ENCODE results near the gene SLC6A6. TPM values are rescaled to one million over a fixed set of nuclear protein-coding genes. Genes with fewer than 3 reads are reported as not detected.

SLC6A6 gene
- total RNA-seq, 1 experiment from 2014 or later: 211 TPM

DNA sequence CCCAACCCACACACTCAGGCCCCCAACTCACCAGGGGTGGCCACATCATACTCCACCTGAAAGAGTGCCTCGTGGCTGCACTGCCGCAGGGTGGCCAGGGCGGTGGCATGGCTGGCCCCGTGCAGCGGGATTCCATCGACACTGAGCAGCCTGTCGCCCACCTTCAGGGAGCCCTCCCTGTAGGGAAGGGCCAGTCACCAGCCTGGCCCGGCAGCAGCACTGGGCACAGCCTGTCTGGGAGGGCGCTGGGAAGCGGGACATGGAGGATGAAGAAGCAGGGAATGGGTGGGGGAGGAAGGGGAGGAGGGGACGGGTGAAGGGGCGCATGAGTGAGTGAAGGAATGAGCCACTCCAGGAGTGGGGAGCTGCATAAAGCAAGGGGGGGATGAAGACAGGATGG is 119.2 kb downstream of the SLC6A6 start:
- no peak overlapping the region for H3K4me3 Mint-ChIP-seq
- TF ChIP-seq FOXJ3 (CRISPR knock-in tag; IDR thresholded peaks at IDR 0.05; ENCODE audit: borderline replicate concordance) (no peak), MYBL2 (CRISPR knock-in tag; IDR thresholded peaks at IDR 0.05) (no peak), MAX (CRISPR knock-in tag; IDR thresholded peaks at IDR 0.05) (no peak), IRF1 (CRISPR knock-in tag; IDR thresholded peaks at IDR 0.05) (no peak), TCF7 (CRISPR knock-in tag; IDR thresholded peaks at IDR 0.05; ENCODE audit: low read depth) (no peak), MLX (CRISPR knock-in tag; IDR thresholded peaks at IDR 0.05) (no peak), HMGA2 (CRISPR knock-in tag; IDR thresholded peaks at IDR 0.05) (no peak), ZNF121 (CRISPR knock-in tag; IDR thresholded peaks at IDR 0.05) (no peak), JAZF1 (CRISPR knock-in tag; IDR thresholded peaks at IDR 0.05) (no peak), OVOL2 (CRISPR knock-in tag; IDR thresholded peaks at IDR 0.05; ENCODE audit: borderline replicate concordance) (no peak), GTF2I (CRISPR knock-in tag; conservative IDR thresholded peaks at IDR 0.05) (no peak)
- TF ChIP-seq, protein P1, sequence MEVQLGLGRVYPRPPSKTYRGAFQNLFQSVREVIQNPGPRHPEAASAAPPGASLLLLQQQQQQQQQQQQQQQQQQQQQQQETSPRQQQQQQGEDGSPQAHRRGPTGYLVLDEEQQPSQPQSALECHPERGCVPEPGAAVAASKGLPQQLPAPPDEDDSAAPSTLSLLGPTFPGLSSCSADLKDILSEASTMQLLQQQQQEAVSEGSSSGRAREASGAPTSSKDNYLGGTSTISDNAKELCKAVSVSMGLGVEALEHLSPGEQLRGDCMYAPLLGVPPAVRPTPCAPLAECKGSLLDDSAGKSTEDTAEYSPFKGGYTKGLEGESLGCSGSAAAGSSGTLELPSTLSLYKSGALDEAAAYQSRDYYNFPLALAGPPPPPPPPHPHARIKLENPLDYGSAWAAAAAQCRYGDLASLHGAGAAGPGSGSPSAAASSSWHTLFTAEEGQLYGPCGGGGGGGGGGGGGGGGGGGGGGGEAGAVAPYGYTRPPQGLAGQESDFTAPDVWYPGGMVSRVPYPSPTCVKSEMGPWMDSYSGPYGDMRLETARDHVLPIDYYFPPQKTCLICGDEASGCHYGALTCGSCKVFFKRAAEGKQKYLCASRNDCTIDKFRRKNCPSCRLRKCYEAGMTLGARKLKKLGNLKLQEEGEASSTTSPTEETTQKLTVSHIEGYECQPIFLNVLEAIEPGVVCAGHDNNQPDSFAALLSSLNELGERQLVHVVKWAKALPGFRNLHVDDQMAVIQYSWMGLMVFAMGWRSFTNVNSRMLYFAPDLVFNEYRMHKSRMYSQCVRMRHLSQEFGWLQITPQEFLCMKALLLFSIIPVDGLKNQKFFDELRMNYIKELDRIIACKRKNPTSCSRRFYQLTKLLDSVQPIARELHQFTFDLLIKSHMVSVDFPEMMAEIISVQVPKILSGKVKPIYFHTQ (CRISPR knock-in tag; IDR thresholded peaks at IDR 0.05): no peak
- H3K36me3 Mint-ChIP-seq: no peaks in the 10 kb centered on the region
- no peak overlapping the region for H3K27ac Mint-ChIP-seq
- H3K27me3 Mint-ChIP-seq (ENCODE audit: low read depth): no peaks in the 10 kb centered on the region; the same call in 1 of the 2 replicates
- no peak for DNase-seq (ENCODE audit: low spot score)
- H3K9me3 Mint-ChIP-seq: no peaks in the 10 kb centered on the region
- ATAC-seq: no peak
- CTCF ChIA-PET: interaction anchor here (1.1 to 2.5 kb wide), 2 partner anchors 12 to 13 kb away, joined by 3 to 5 read pairs; no protein-coding TSS in a partner anchor
- H3K4me1 Mint-ChIP-seq: peaks cover 14% of the 10 kb centered on the region
- POLR2A ChIA-PET: no interaction called here

DNA sequence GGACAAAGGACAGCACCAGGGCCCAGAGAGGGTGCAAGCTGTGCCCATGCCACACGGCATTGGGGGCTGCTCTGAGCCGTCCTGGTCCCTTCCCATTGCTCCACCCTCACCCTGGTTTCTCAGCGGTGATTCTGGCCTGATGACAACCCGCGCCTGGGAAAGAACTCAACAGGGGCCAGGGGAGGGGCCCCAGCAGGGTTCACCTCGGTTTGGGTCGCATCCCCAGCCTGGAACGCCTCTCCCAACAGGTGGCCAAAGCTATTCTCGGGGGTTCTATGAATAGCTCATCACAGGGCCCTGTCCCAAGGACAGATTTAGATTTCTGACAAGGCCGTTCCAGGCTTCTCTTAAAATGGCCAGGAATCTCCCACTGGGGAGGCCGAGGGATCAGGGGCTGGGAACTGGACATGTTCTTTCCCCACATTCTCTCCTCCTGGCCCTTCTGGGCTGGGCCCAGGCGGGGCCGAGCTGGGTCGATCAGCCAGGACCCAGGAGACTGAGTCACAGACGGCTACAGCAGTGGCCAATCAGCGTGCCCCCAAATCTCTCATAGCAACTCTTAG is 119.8 kb downstream of the SLC6A6 start:
- H3K4me1 Mint-ChIP-seq: peaks cover 20% of the 10 kb centered on the region
- CTCF ChIA-PET: interaction anchor here (1.1 to 2.5 kb wide), 3 partner anchors 9 to 13 kb away, joined by 3 to 6 read pairs (median 5); no protein-coding TSS in a partner anchor
- H3K27ac Mint-ChIP-seq: no peak overlapping the region
- POLR2A ChIA-PET: no interaction called here
- no peaks in the 10 kb centered on the region for H3K9me3 Mint-ChIP-seq
- no peak overlapping the region for H3K4me3 Mint-ChIP-seq
- no peak for DNase-seq (ENCODE audit: low spot score)
- H3K27me3 Mint-ChIP-seq (ENCODE audit: low read depth): no peaks in the 10 kb centered on the region; the same call in 1 of the 2 replicates
- ATAC-seq: no peak
- no peaks in the 10 kb centered on the region for H3K36me3 Mint-ChIP-seq
- TF ChIP-seq SMAD3 (CRISPR knock-in tag; IDR thresholded peaks at IDR 0.05; ENCODE audit: borderline replicate concordance) (no peak), KAT7 (CRISPR knock-in tag; IDR thresholded peaks at IDR 0.05; ENCODE audit: borderline replicate concordance) (no peak), OVOL2 (CRISPR knock-in tag; IDR thresholded peaks at IDR 0.05; ENCODE audit: borderline replicate concordance) (no peak), ZNF219 (CRISPR knock-in tag; IDR thresholded peaks at IDR 0.05; ENCODE audit: borderline replicate concordance) (no peak), ZBTB21 (CRISPR knock-in tag; IDR thresholded peaks at IDR 0.05; ENCODE audit: borderline replicate concordance) (no peak), ARID4B (CRISPR knock-in tag; IDR thresholded peaks at IDR 0.05; ENCODE audit: borderline replicate concordance) (no peak), FOXP1 (CRISPR knock-in tag; IDR thresholded peaks at IDR 0.05; ENCODE audit: borderline replicate concordance) (no peak), JUN (CRISPR knock-in tag; IDR thresholded peaks at IDR 0.05) (no peak), CDX4 (CRISPR knock-in tag; IDR thresholded peaks at IDR 0.05; ENCODE audit: borderline replicate concordance) (no peak), ZMAT4 (CRISPR knock-in tag; IDR thresholded peaks at IDR 0.05) (no peak)
- TF ChIP-seq, protein P2, sequence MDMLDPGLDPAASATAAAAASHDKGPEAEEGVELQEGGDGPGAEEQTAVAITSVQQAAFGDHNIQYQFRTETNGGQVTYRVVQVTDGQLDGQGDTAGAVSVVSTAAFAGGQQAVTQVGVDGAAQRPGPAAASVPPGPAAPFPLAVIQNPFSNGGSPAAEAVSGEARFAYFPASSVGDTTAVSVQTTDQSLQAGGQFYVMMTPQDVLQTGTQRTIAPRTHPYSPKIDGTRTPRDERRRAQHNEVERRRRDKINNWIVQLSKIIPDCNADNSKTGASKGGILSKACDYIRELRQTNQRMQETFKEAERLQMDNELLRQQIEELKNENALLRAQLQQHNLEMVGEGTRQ (CRISPR knock-in tag; IDR thresholded peaks at IDR 0.05): no peak
- TF ChIP-seq, protein P3, sequence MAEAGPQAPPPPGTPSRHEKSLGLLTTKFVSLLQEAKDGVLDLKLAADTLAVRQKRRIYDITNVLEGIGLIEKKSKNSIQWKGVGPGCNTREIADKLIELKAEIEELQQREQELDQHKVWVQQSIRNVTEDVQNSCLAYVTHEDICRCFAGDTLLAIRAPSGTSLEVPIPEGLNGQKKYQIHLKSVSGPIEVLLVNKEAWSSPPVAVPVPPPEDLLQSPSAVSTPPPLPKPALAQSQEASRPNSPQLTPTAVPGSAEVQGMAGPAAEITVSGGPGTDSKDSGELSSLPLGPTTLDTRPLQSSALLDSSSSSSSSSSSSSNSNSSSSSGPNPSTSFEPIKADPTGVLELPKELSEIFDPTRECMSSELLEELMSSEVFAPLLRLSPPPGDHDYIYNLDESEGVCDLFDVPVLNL (CRISPR knock-in tag; IDR thresholded peaks at IDR 0.05; ENCODE audit: borderline replicate concordance, low read depth): no peak
